ENCODE measurements around the gene NDST1. TPM values are rescaled to one million over a fixed set of nuclear protein-coding genes. Genes with fewer than 3 reads are reported as not detected.

The NDST1 gene
- total RNA-seq, 1 donor, result 104 TPM

DNA sequence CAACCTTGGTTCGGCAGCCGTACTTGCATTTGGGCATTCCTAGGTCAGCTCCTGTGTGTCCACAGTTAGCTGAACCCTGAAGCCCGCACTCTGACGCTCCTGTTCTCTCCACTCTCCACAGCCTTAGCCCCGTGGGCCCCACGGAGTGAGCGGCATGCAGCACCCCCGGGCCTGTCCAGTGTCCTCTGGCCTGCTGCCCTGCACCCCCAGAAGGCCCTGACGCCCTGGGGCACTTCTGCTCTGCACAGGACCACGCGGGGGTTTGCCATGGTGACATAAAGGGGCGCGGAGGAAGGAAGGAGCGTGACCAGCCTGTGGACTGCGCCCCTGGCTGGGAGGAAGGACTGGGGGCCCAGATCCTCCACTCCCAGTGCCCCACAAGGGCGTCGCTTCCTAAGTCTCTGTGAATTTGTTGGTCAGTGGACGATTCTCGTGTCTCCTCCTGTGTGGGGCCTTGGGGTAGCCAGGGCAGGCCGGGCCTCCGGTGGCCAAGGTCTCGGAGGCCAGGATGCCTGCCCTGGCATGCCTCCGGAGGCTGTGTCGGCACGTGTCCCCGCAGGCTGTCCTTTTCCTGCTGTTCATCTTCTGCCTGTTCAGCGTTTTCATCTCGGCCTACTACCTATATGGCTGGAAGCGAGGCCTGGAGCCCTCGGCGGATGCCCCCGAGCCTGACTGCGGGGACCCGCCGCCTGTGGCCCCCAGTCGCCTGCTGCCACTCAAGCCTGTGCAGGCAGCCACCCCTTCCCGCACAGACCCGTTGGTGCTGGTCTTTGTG is 13.0 kb downstream of the NDST1 start:
- H3K4me3 ChIP-seq (ENCODE audit: insufficient read depth, low read length), result no peak overlapping the region
- H3K4me1 ChIP-seq (ENCODE audit: insufficient read depth, low read length), result peaks cover 43% of the 10 kb centered on the region
- H3K9me3 ChIP-seq (ENCODE audit: low read depth, low read length), result no peaks in the 10 kb centered on the region
- H3K4me2 ChIP-seq (ENCODE audit: insufficient read depth, low read length), result no peak overlapping the region
- peaks cover 33% of the 10 kb centered on the region for H4K20me1 ChIP-seq (ENCODE audit: insufficient read depth, low read length)
- TF ChIP-seq, protein P1, sequence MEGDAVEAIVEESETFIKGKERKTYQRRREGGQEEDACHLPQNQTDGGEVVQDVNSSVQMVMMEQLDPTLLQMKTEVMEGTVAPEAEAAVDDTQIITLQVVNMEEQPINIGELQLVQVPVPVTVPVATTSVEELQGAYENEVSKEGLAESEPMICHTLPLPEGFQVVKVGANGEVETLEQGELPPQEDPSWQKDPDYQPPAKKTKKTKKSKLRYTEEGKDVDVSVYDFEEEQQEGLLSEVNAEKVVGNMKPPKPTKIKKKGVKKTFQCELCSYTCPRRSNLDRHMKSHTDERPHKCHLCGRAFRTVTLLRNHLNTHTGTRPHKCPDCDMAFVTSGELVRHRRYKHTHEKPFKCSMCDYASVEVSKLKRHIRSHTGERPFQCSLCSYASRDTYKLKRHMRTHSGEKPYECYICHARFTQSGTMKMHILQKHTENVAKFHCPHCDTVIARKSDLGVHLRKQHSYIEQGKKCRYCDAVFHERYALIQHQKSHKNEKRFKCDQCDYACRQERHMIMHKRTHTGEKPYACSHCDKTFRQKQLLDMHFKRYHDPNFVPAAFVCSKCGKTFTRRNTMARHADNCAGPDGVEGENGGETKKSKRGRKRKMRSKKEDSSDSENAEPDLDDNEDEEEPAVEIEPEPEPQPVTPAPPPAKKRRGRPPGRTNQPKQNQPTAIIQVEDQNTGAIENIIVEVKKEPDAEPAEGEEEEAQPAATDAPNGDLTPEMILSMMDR (IDR thresholded peaks at IDR 0.05; ENCODE audit: extremely low read depth, low read depth, low read length), result no peak
- no peaks in the 10 kb centered on the region for H3K27me3 ChIP-seq (ENCODE audit: insufficient read depth, low read length)
- no peak overlapping the region for H2AFZ ChIP-seq (ENCODE audit: low read length)
- peaks cover 44% of the 10 kb centered on the region for H3K36me3 ChIP-seq (ENCODE audit: insufficient read depth, low read length)
- no peak overlapping the region for H3K27ac ChIP-seq (ENCODE audit: low read depth, low read length)
- no peak for DNase-seq (ENCODE audit: insufficient read length, low spot score, missing footprints)
- peaks cover 96% of the 10 kb centered on the region for H3K79me2 ChIP-seq (ENCODE audit: insufficient read depth, low read length)

GRCh38 chr5:150521522-150521817 is 13.5 kb downstream of the NDST1 start:
- H3K27me3 ChIP-seq (ENCODE audit: insufficient read depth, low read length), result no peaks in the 10 kb centered on the region
- H3K9me3 ChIP-seq (ENCODE audit: low read depth, low read length), result no peaks in the 10 kb centered on the region
- peaks cover 48% of the 10 kb centered on the region for H3K36me3 ChIP-seq (ENCODE audit: insufficient read depth, low read length)
- H3K79me2 ChIP-seq (ENCODE audit: insufficient read depth, low read length), result peaks cover 97% of the 10 kb centered on the region
- H4K20me1 ChIP-seq (ENCODE audit: insufficient read depth, low read length), result peaks cover 38% of the 10 kb centered on the region
- H3K4me3 ChIP-seq (ENCODE audit: insufficient read depth, low read length), result no peak overlapping the region
- H3K4me1 ChIP-seq (ENCODE audit: insufficient read depth, low read length), result peaks cover 38% of the 10 kb centered on the region
- DNase-seq (ENCODE audit: insufficient read length, low spot score, missing footprints), result no peak
- TF ChIP-seq, protein P1 (IDR thresholded peaks at IDR 0.05; ENCODE audit: extremely low read depth, low read depth, low read length), result no peak
- H2AFZ ChIP-seq (ENCODE audit: low read length), result no peak overlapping the region
- no peak overlapping the region for H3K27ac ChIP-seq (ENCODE audit: low read depth, low read length)
- no peak overlapping the region for H3K4me2 ChIP-seq (ENCODE audit: insufficient read depth, low read length)

GRCh38 chr5:150521939-150522503 is 14.1 kb downstream of the NDST1 start:
- peaks cover 33% of the 10 kb centered on the region for H3K4me1 ChIP-seq (ENCODE audit: insufficient read depth, low read length)
- no peak overlapping the region for H3K27ac ChIP-seq (ENCODE audit: low read depth, low read length)
- no peak overlapping the region for H3K4me2 ChIP-seq (ENCODE audit: insufficient read depth, low read length)
- no peaks in the 10 kb centered on the region for H3K27me3 ChIP-seq (ENCODE audit: insufficient read depth, low read length)
- TF ChIP-seq, protein P1 (IDR thresholded peaks at IDR 0.05; ENCODE audit: extremely low read depth, low read depth, low read length), result no peak
- peaks cover 53% of the 10 kb centered on the region for H3K36me3 ChIP-seq (ENCODE audit: insufficient read depth, low read length)
- peaks cover 97% of the 10 kb centered on the region for H3K79me2 ChIP-seq (ENCODE audit: insufficient read depth, low read length)
- no peak overlapping the region for H3K4me3 ChIP-seq (ENCODE audit: insufficient read depth, low read length)
- peaks cover 41% of the 10 kb centered on the region for H4K20me1 ChIP-seq (ENCODE audit: insufficient read depth, low read length)
- no peak for DNase-seq (ENCODE audit: insufficient read length, low spot score, missing footprints)
- no peaks in the 10 kb centered on the region for H3K9me3 ChIP-seq (ENCODE audit: low read depth, low read length)
- H2AFZ ChIP-seq (ENCODE audit: low read length), result no peak overlapping the region

All from osteoblast (primary cell).